WTC11 (cell line): Measurements from ENCODE around the gene ACBD4. TPM values are rescaled to one million over a fixed set of nuclear protein-coding genes. Genes with fewer than 3 reads are reported as not detected.

Source experiments
- ATF6 ChIP-seq: sonication (generic); formaldehyde crosslinking; IDR thresholded peaks from 2 replicates; pipeline ENCODE4 v1.8.1; 2023; ENCODE audit warnings: mild to moderate bottlenecking, missing genetic modification reagents
- CBFB ChIP-seq: sonication (generic); formaldehyde crosslinking; IDR thresholded peaks from 2 replicates; pipeline ENCODE4 v1.8.1; 2022; ENCODE audit warnings: mild to moderate bottlenecking, low read depth, missing genetic modification reagents
- CDX4 ChIP-seq: fragments of 250-450 bp; sonication (Bioruptor Pico); IDR thresholded peaks from 2 replicates; pipeline ENCODE4 v1.9.0; 2021; ENCODE audit warnings: moderate library complexity, mild to moderate bottlenecking, inconsistent platforms, borderline replicate concordance
- CREM ChIP-seq: sonication (generic); formaldehyde crosslinking; IDR thresholded peaks from 2 replicates; pipeline ENCODE4 v1.8.1; 2022; ENCODE audit warnings: mild to moderate bottlenecking, missing genetic modification reagents, moderate library complexity
- E2F5 ChIP-seq: sonication (generic); formaldehyde crosslinking; IDR thresholded peaks from 2 replicates; pipeline ENCODE4 v1.8.1; 2022; ENCODE audit warnings: mild to moderate bottlenecking, moderate library complexity, missing genetic modification reagents
- ETV6 ChIP-seq: sonication (generic); formaldehyde crosslinking; IDR thresholded peaks from 2 replicates; pipeline ENCODE4 v1.8.1; 2022; ENCODE audit warnings: mild to moderate bottlenecking, missing genetic modification reagents
- FOXP1 ChIP-seq: sonication (generic); formaldehyde crosslinking; IDR thresholded peaks from 2 replicates; pipeline ENCODE4 v1.8.0; 2022; ENCODE audit warnings: missing genetic modification reagents, mild to moderate bottlenecking, moderate library complexity, borderline replicate concordance
- GABPB1 ChIP-seq: sonication (generic); formaldehyde crosslinking; IDR thresholded peaks from 2 replicates; pipeline ENCODE4 v1.8.1; 2023; ENCODE audit warnings: mild to moderate bottlenecking, missing genetic modification reagents
- GRHL2 ChIP-seq: fragments of 250-450 bp; sonication (Bioruptor Pico); IDR thresholded peaks from 2 replicates; pipeline ENCODE4 v1.8.0; 2022; ENCODE audit warnings: mild to moderate bottlenecking, moderate library complexity; ENCODE audit not compliant: insufficient replicate concordance, severe bottlenecking
- GTF2I ChIP-seq: fragments of 250-450 bp; sonication (Bioruptor Pico); conservative IDR thresholded peaks from 2 replicates; pipeline ENCODE4 v1.4.0; 2021; ENCODE audit warnings: mild to moderate bottlenecking
- HMGA2 ChIP-seq: fragments of 250-450 bp; sonication (Bioruptor Pico); IDR thresholded peaks from 2 replicates; pipeline ENCODE4 v1.4.0; 2021; ENCODE audit warnings: mild to moderate bottlenecking, moderate library complexity
- HMGXB4 ChIP-seq: sonication (generic); formaldehyde crosslinking; IDR thresholded peaks from 2 replicates; pipeline ENCODE4 v1.8.1; 2023; ENCODE audit warnings: mild to moderate bottlenecking, moderate library complexity, missing genetic modification reagents
- IRF2 ChIP-seq: sonication (generic); formaldehyde crosslinking; IDR thresholded peaks from 2 replicates; pipeline ENCODE4 v1.8.0; 2022; ENCODE audit warnings: low read depth, missing genetic modification reagents, borderline replicate concordance
- JAZF1 ChIP-seq: fragments of 250-450 bp; sonication (Bioruptor Pico); IDR thresholded peaks from 2 replicates; pipeline ENCODE4 v1.9.0; 2021; ENCODE audit warnings: moderate library complexity, mild to moderate bottlenecking, inconsistent platforms
- MAX ChIP-seq: sonication (generic); formaldehyde crosslinking; IDR thresholded peaks from 2 replicates; pipeline ENCODE4 v1.8.0; 2022; ENCODE audit warnings: mild to moderate bottlenecking, missing genetic modification reagents
- MXD4 ChIP-seq: fragments of 250-450 bp; sonication (Bioruptor Pico); IDR thresholded peaks from 2 replicates; pipeline ENCODE4 v1.8.0; 2021; ENCODE audit warnings: mild to moderate bottlenecking, moderate library complexity, borderline replicate concordance
- NFATC4 ChIP-seq: fragments of 250-450 bp; sonication (Bioruptor Pico); IDR thresholded peaks from 2 replicates; pipeline ENCODE4 v1.9.0; 2021; ENCODE audit warnings: mild to moderate bottlenecking
- NFYB ChIP-seq: sonication (generic); formaldehyde crosslinking; conservative IDR thresholded peaks from 2 replicates; pipeline ENCODE4 v1.8.0; 2022; ENCODE audit warnings: low read depth, missing genetic modification reagents
- NR2C2 ChIP-seq: sonication (generic); formaldehyde crosslinking; IDR thresholded peaks from 2 replicates; pipeline ENCODE4 v1.8.0; 2022; ENCODE audit warnings: mild to moderate bottlenecking, missing genetic modification reagents
- RELA ChIP-seq: sonication (generic); formaldehyde crosslinking; IDR thresholded peaks from 2 replicates; pipeline ENCODE4 v1.8.1; 2022; ENCODE audit warnings: missing genetic modification reagents, mild to moderate bottlenecking, borderline replicate concordance
- RORB ChIP-seq: fragments of 250-450 bp; sonication (Bioruptor Pico); IDR thresholded peaks from 2 replicates; pipeline ENCODE4 v1.9.0; 2021; ENCODE audit warnings: mild to moderate bottlenecking
- USF1 ChIP-seq: sonication (generic); formaldehyde crosslinking; IDR thresholded peaks from 2 replicates; pipeline ENCODE4 v1.8.0; 2022; ENCODE audit warnings: mild to moderate bottlenecking, missing genetic modification reagents
- ZBTB21 ChIP-seq: sonication (generic); formaldehyde crosslinking; IDR thresholded peaks from 2 replicates; pipeline ENCODE4 v1.8.1; 2023; ENCODE audit warnings: mild to moderate bottlenecking, missing genetic modification reagents, borderline replicate concordance
- ZNF219 ChIP-seq: sonication (generic); formaldehyde crosslinking; IDR thresholded peaks from 2 replicates; pipeline ENCODE4 v1.8.0; 2023; ENCODE audit warnings: missing genetic modification reagents, mild to moderate bottlenecking, borderline replicate concordance
- ZNF396 ChIP-seq: fragments of 250-450 bp; sonication (Bioruptor Pico); IDR thresholded peaks from 2 replicates; pipeline ENCODE4 v1.8.0; 2021; ENCODE audit warnings: mild to moderate bottlenecking, moderate library complexity, borderline replicate concordance
- ZNF416 ChIP-seq: fragments of 250-450 bp; sonication (Bioruptor Pico); IDR thresholded peaks from 2 replicates; pipeline ENCODE4 v1.9.0; 2021; ENCODE audit warnings: mild to moderate bottlenecking, inconsistent platforms
- ZNF423 ChIP-seq: fragments of 250-450 bp; sonication (Bioruptor Pico); IDR thresholded peaks from 2 replicates; pipeline ENCODE4 v2.1.2; 2022; ENCODE audit warnings: mild to moderate bottlenecking, moderate library complexity
- ZNF425 ChIP-seq: fragments of 250-450 bp; sonication (Bioruptor Pico); conservative IDR thresholded peaks from 2 replicates; pipeline ENCODE4 v1.9.0; 2021; ENCODE audit warnings: mild to moderate bottlenecking
- ZNF671 ChIP-seq: fragments of 250-450 bp; sonication (Bioruptor Pico); IDR thresholded peaks from 2 replicates; pipeline ENCODE4 v1.8.0; 2021; ENCODE audit warnings: mild to moderate bottlenecking
- ZSCAN18 ChIP-seq: fragments of 250-450 bp; sonication (Bioruptor Pico); IDR thresholded peaks from 2 replicates; pipeline ENCODE4 v2.1.2; 2022; ENCODE audit warnings: mild to moderate bottlenecking, moderate library complexity
- total RNA-seq: library from RNA; stranded (reverse); gene quantifications from 3 replicates; pipeline ENCODE4 v1.2.3, GENCODE V29; 2021

The ACBD4 gene
- total RNA-seq, 1 experiment from 2014 or later = 12.7 TPM

GRCh38 chr17:45161288-45162024 lies 26.0 kb downstream of the ACBD4 start, which contains the start of gene HEXIM2 (continued):
- TF ChIP-seq GABPB1 (CRISPR knock-in tag) (no peak; the same call in none of the 2 replicates), CBFB (CRISPR knock-in tag) (no peak), HMGA2 (CRISPR knock-in tag) (peak; percentile 16; the same call in 1 of the 2 replicates), ZBTB21 (CRISPR knock-in tag) (no peak), ZNF416 (CRISPR knock-in tag) (0 out of 2 replicates have a peak, but pooled peaks have one; percentile 75), ETV6 (CRISPR knock-in tag) (peak; percentile 65; the same call in 1 of the 2 replicates), GRHL2 (CRISPR knock-in tag) (no peak), MAX (CRISPR knock-in tag) (peak; percentile 64; the same call in 1 of the 2 replicates), E2F5 (CRISPR knock-in tag) (no peak), ZNF396 (CRISPR knock-in tag) (no peak), GTF2I (no peak), RORB (CRISPR knock-in tag) (no peak; the same call in 1 of the 2 replicates), MXD4 (CRISPR knock-in tag) (no peak), NR2C2 (no peak), NFATC4 (CRISPR knock-in tag) (no peak), RELA (no peak), ZNF423 (CRISPR knock-in tag) (peak; percentile 72), FOXP1 (peak; percentile 67; the same call in 1 of the 2 replicates), ZSCAN18 (CRISPR knock-in tag) (no peak), HMGXB4 (CRISPR knock-in tag) (peak; percentile 67), ATF6 (CRISPR knock-in tag) (no peak), IRF2 (CRISPR knock-in tag) (no peak), ZNF219 (CRISPR knock-in tag) (0 out of 2 replicates have a peak, but pooled peaks have one; percentile 63), CDX4 (CRISPR knock-in tag) (no peak), ZNF425 (CRISPR knock-in tag) (no peak), USF1 (no peak), ZNF671 (CRISPR knock-in tag) (no peak), NFYB (CRISPR knock-in tag) (peak; percentile 95), JAZF1 (CRISPR knock-in tag) (no peak), CREM (peak; percentile 43; the same call in 1 of the 2 replicates)
